HG02759 (cell line): ENCODE results near the gene PDE8A.

Source experiments
- ATAC-seq: cut with Tn5 transposase; IDR thresholded peaks from one replicate; pipeline ENCODE4 v1.9.1; 2021; ENCODE audit warnings: mild to moderate bottlenecking, moderate library complexity; ENCODE audit not compliant: unreplicated experiment

The PDE8A gene

GRCh38 chr15:84981711-84982300 lies at the start of gene PDE8A:
TSS of gene PDE8A (plus strand) at chr15:84981856. CDS start at chr15:84982163, 307 bp downstream.
- ATAC-seq = peak; percentile 27

- no peak for ATAC-seq
Observed at GRCh38 chr15:84934942-84935729, 46.5 kb upstream of the PDE8A start.

- ATAC-seq = no peak
Observed at GRCh38 chr15:84937144-84937543, 44.5 kb upstream of the PDE8A start.

GRCh38 chr15:84938726-84939125 lies 42.9 kb upstream of the PDE8A start:
- ATAC-seq = no peak

- ATAC-seq = no peak
Observed at GRCh38 chr15:84940399-84940798, 41.3 kb upstream of the PDE8A start.

GRCh38 chr15:84942456-84942855 lies 39.2 kb upstream of the PDE8A start:
- no peak for ATAC-seq

GRCh38 chr15:84944311-84944710 lies 37.3 kb upstream of the PDE8A start:
- ATAC-seq = no peak

- no peak for ATAC-seq
Observed at GRCh38 chr15:84944861-84945260, 36.8 kb upstream of the PDE8A start.

- no peak for ATAC-seq
Observed at GRCh38 chr15:84946772-84947489, 34.7 kb upstream of the PDE8A start.

GRCh38 chr15:84947947-84948830 lies 33.5 kb upstream of the PDE8A start:
- ATAC-seq = no peak

- no peak for ATAC-seq
Observed at GRCh38 chr15:84949043-84949442, 32.6 kb upstream of the PDE8A start.

- ATAC-seq = no peak
Observed at GRCh38 chr15:84949845-84950569, 31.6 kb upstream of the PDE8A start.

- ATAC-seq = no peak
Observed at GRCh38 chr15:84950570-84951111, 31.0 kb upstream of the PDE8A start.

- no peak for ATAC-seq
Observed at GRCh38 chr15:84951736-84952135, 29.9 kb upstream of the PDE8A start.

GRCh38 chr15:84953136-84953535 lies 28.5 kb upstream of the PDE8A start:
- ATAC-seq = no peak

GRCh38 chr15:84953726-84954125 lies 27.9 kb upstream of the PDE8A start:
- ATAC-seq = no peak

- ATAC-seq = peak; percentile 43
Observed at GRCh38 chr15:84955089-84955848, 26.4 kb upstream of the PDE8A start.

- no peak for ATAC-seq
Observed at GRCh38 chr15:84956199-84956598, 25.5 kb upstream of the PDE8A start.

- ATAC-seq = no peak
Observed at GRCh38 chr15:84960391-84961113, 21.1 kb upstream of the PDE8A start.
